Lower leg skin (tissue), 4 donors: ENCODE results near the gene HSPB6. TPM values are rescaled to one million over a fixed set of nuclear protein-coding genes. Genes with fewer than 3 reads are reported as not detected.

ENCODE experiments used
- DNase-seq, 2 donors: peaks; one replicate each; pipeline ENCODE4 v3.0.0-alpha.2; 2019; ENCODE audit warnings: low spot score in 2 of 2
- H3K4me3 ChIP-seq: fragments of 200-600 bp; sonication (generic); 2 replicates; pipeline ENCODE4 v1.5.1; 2017; ENCODE audit warnings: mild to moderate bottlenecking, low read depth; ENCODE audit not compliant: poor library complexity, severe bottlenecking
- CTCF ChIP-seq, 3 donors: fragments of 450-650 bp; IDR thresholded peaks; one replicate each; pipeline ENCODE4 v1.5.1; 2016; ENCODE audit warnings: antibody characterized with exemption in 3 of 3, mild to moderate bottlenecking in 3 of 3, moderate library complexity in 2 of 3
- POLR2A ChIP-seq, 2 donors: fragments of 450-650 bp; IDR thresholded peaks; one replicate each; pipeline ENCODE4 v1.6.1; 2016 to 2017; ENCODE audit warnings: antibody characterized with exemption in 2 of 2, mild to moderate bottlenecking in 1 of 2, moderate library complexity in 1 of 2
- WGBS, 2 donors: methylation state at CpG; one replicate each; pipeline ENCODE4 v1.1.5; 2018; 5-methylcytosine and 5-hydroxymethylcytosine counted together
- intact Hi-C: fragments of 100-400 bp; cut with DNase I; formaldehyde crosslinking; loops from one replicate; pipeline ENCODE4 v1.15.0; 2023; ENCODE audit warnings: low total_unique reads
- total RNA-seq, 4 donors: library from RNA; depleted of rRNA; stranded (reverse); fragments of >200 nt; gene quantifications; one replicate each; pipeline ENCODE4 v1.1.0, GENCODE V29; 2016

Gene HSPB6
- total RNA-seq, 4 donors from 2014 or later: 2.5 to 9.4 (median 3.9) TPM

- 93 to 94% methylated on average over 1 of the region's 1 CpG for WGBS, 2 donors
- TF ChIP-seq CTCF (IDR thresholded peaks at IDR 0.05) (no peak), POLR2A (IDR thresholded peaks at IDR 0.05) (no peak)
- no peak for DNase-seq
- intact Hi-C loops: no loop called here
- no peak overlapping the region for H3K4me3 ChIP-seq
Observed at GRCh38 chr19:35708391-35708790, 48.4 kb downstream of the HSPB6 start.

Other genes with a start within 250 kb of the HSPB6 start
- gene DMKN, start 243.4 kb downstream of the HSPB6 start, total RNA-seq: 1,000 to 10,000 TPM; 5,221 to 8,616 (median 5,967) TPM
- 1,000 to 10,000 TPM; 1,839 to 3,070 (median 2,379) TPM for gene SBSN, start 228.7 kb downstream of the HSPB6 start, total RNA-seq
- gene GAPDHS, start 223.6 kb downstream of the HSPB6 start, total RNA-seq: 1 to 10 TPM; 6.0 to 7.3 (median 6.2) TPM
- 100 to 1,000 TPM; 102 to 158 (median 130) TPM for gene TMEM147, start 211.4 kb downstream of the HSPB6 start, total RNA-seq
- not detected for gene ATP4A, start 193.4 kb downstream of the HSPB6 start, total RNA-seq
- not detected for gene PMIS2, start 170.9 kb downstream of the HSPB6 start, total RNA-seq
- gene HAUS5, start 144.3 kb downstream of the HSPB6 start, total RNA-seq: 10 to 100 TPM in 3 of 4 donors, 1 to 10 TPM in 1; 8.9 to 15.7 (median 12.2) TPM
- gene RBM42, start 128.0 kb downstream of the HSPB6 start, total RNA-seq: 10 to 100 TPM; 64.1 to 82.4 (median 75.5) TPM
- 1 to 10 TPM in 3 of 4 donors, not detected in 1; 1.2 to 1.8 (median 1.6) TPM for gene ETV2, start 115.3 kb downstream of the HSPB6 start, total RNA-seq
- gene COX6B1, start 108.7 kb downstream of the HSPB6 start, total RNA-seq: 100 to 1,000 TPM; 266 to 629 (median 309) TPM
- gene UPK1A, start 90.5 kb downstream of the HSPB6 start, total RNA-seq: 10 to 100 TPM in 2 of 4 donors, 1 to 10 TPM in 2; 5.1 to 45.2 (median 16.5) TPM
- gene ZBTB32, start 52.5 kb downstream of the HSPB6 start, total RNA-seq: not detected
- 10 to 100 TPM; 33.1 to 74.7 (median 42.0) TPM for gene KMT2B, start 39.0 kb downstream of the HSPB6 start, total RNA-seq
- gene IGFLR1, start 14.6 kb downstream of the HSPB6 start, total RNA-seq: 10 to 100 TPM in 1 of 4 donors, 1 to 10 TPM in 3; 1.4 to 11.3 (median 5.1) TPM
- gene U2AF1L4, start 11.6 kb downstream of the HSPB6 start, total RNA-seq: 10 to 100 TPM; 12.6 to 20.0 (median 18.5) TPM
- gene PSENEN, start 11.4 kb downstream of the HSPB6 start, total RNA-seq: 10 to 100 TPM; 13.7 to 47.4 (median 30.8) TPM
- 10 to 100 TPM in 2 of 4 donors, 1 to 10 TPM in 2; 4.7 to 15.0 (median 10.3) TPM for gene LIN37, start 8.5 kb downstream of the HSPB6 start, total RNA-seq
- gene PROSER3, start 1.1 kb upstream of the HSPB6 start, total RNA-seq: 10 to 100 TPM in 3 of 4 donors, 1 to 10 TPM in 1; 9.2 to 20.4 (median 12.9) TPM
- gene ARHGAP33, start 18.5 kb upstream of the HSPB6 start, total RNA-seq: 10 to 100 TPM in 2 of 4 donors, 1 to 10 TPM in 2; 3.6 to 25.7 (median 13.8) TPM
- not detected for gene PRODH2, start 55.8 kb upstream of the HSPB6 start, total RNA-seq
- not detected for gene NPHS1, start 95.5 kb upstream of the HSPB6 start, total RNA-seq
- gene KIRREL2, start 99.9 kb upstream of the HSPB6 start, total RNA-seq: under 1 TPM in 1 of 4 donors, not detected in 3; 0.32 TPM
- 1 to 10 TPM; 1.6 to 5.6 (median 2.3) TPM for gene APLP1, start 111.5 kb upstream of the HSPB6 start, total RNA-seq
- 100 to 1,000 TPM in 1 of 4 donors, 10 to 100 TPM in 1, 1 to 10 TPM in 2; 5.9 to 476 (median 25.8) TPM for gene NFKBID, start 143.5 kb upstream of the HSPB6 start, total RNA-seq
- gene HCST, start 145.5 kb upstream of the HSPB6 start, total RNA-seq: 1 to 10 TPM in 2 of 4 donors, under 1 TPM in 1, not detected in 1; 0.79 to 8.4 (median 4.4) TPM
- 10 to 100 TPM; 25.7 to 29.9 (median 28.4) TPM for gene TYROBP, start 151.3 kb upstream of the HSPB6 start, total RNA-seq
- gene LRFN3, start 179.3 kb upstream of the HSPB6 start, total RNA-seq: 10 to 100 TPM in 3 of 4 donors, 1 to 10 TPM in 1; 6.8 to 17.9 (median 11.4) TPM
- 10 to 100 TPM; 51.6 to 83.8 (median 64.4) TPM for gene SDHAF1, start 238.2 kb upstream of the HSPB6 start, total RNA-seq